HepG2 (cell line): ENCODE measurements around the gene HOXA7. TPM values are rescaled to one million over a fixed set of nuclear protein-coding genes. Genes with fewer than 3 reads are reported as not detected.

Experiments used
- ASH2L ChIP-seq: fragments of 300-600, 200-600 bp; sonication (generic); IDR thresholded peaks from 2 replicates; pipeline ENCODE4 v1.7.0; 2017; ENCODE audit warnings: low read depth, mild to moderate bottlenecking, moderate library complexity, mixed read lengths, low read length; ENCODE audit not compliant: insufficient read length
- GABPB1 ChIP-seq: IDR thresholded peaks from 2 replicates; pipeline ENCODE4 v1.6.1; 2016; ENCODE audit warnings: mild to moderate bottlenecking, missing genetic modification reagents, moderate library complexity, missing compliant biosample characterization
- MXD4 ChIP-seq: IDR thresholded peaks from 2 replicates; pipeline ENCODE4 v1.6.1; 2016; ENCODE audit warnings: mild to moderate bottlenecking, missing biosample characterization, missing genetic modification reagents
- PPARG ChIP-seq: conservative IDR thresholded peaks from 2 replicates; pipeline ENCODE4 v1.6.1; 2016; ENCODE audit warnings: missing biosample characterization, missing genetic modification reagents
- SIN3B ChIP-seq: fragments of 150-350 bp; IDR thresholded peaks from 2 replicates; pipeline ENCODE4 v1.6.1; 2014; ENCODE audit warnings: low read length
- SP2 ChIP-seq: sonication (generic); formaldehyde crosslinking; IDR thresholded peaks from 2 replicates; pipeline ENCODE4 v1.5.1; 2020; ENCODE audit warnings: mild to moderate bottlenecking, missing genetic modification reagents
- TARDBP ChIP-seq: sonication (generic); formaldehyde crosslinking; IDR thresholded peaks from 2 replicates; pipeline ENCODE4 v1.8.0; 2022; ENCODE audit warnings: mild to moderate bottlenecking, missing genetic modification reagents
- ZNF224 ChIP-seq: sonication (generic); formaldehyde crosslinking; IDR thresholded peaks from 2 replicates; pipeline ENCODE4 v1.5.0; 2020; ENCODE audit warnings: mild to moderate bottlenecking, missing genetic modification reagents
- ZNF274 ChIP-seq: sonication (generic); formaldehyde crosslinking; IDR thresholded peaks from 2 replicates; pipeline ENCODE4 v1.5.1; 2020; ENCODE audit warnings: mild to moderate bottlenecking, missing genetic modification reagents
- ZNF33A ChIP-seq: sonication (generic); formaldehyde crosslinking; IDR thresholded peaks from 2 replicates; pipeline ENCODE4 v1.5.1; 2020; ENCODE audit warnings: missing genetic modification reagents, mild to moderate bottlenecking, moderate library complexity, borderline replicate concordance
- ZNF431 ChIP-seq: sonication (generic); formaldehyde crosslinking; IDR thresholded peaks from 2 replicates; pipeline ENCODE4 v1.9.0; 2022; ENCODE audit warnings: missing genetic modification reagents, low read depth, mild to moderate bottlenecking, borderline replicate concordance
- ZNF546 ChIP-seq: sonication (generic); formaldehyde crosslinking; conservative IDR thresholded peaks from 2 replicates; pipeline ENCODE4 v1.8.1; 2023; ENCODE audit warnings: mild to moderate bottlenecking, missing genetic modification reagents
- ZNF550 ChIP-seq: sonication (generic); formaldehyde crosslinking; IDR thresholded peaks from 2 replicates; pipeline ENCODE4 v1.4.0; 2020; ENCODE audit warnings: mild to moderate bottlenecking, missing genetic modification reagents, borderline replicate concordance
- ZNF713 ChIP-seq: sonication (generic); formaldehyde crosslinking; IDR thresholded peaks from 2 replicates; pipeline ENCODE4 v1.4.0; 2020; ENCODE audit warnings: mild to moderate bottlenecking, missing genetic modification reagents
- polyA plus RNA-seq, 8 experiments: library from polyadenylated mRNA; depleted of rRNA in 3 of 8; stranded (reverse) in 7 of 8; unstranded in 1 of 8; fragments of >200 nt; fragmentation: Illumina TruSeq in 4 of 8; extraction: Trizol in 4 of 8; gene quantifications; 2 replicates each; pipeline versions ENCODE4 v1.2.1 to v1.2.3, GENCODE V29; 2011 to 2016; ENCODE audit warnings: low read depth in 4 of 8, missing spikeins in 1 of 8, mixed read lengths in 1 of 8; ENCODE audit not compliant: insufficient read depth in 1 of 8
- total RNA-seq, 5 experiments: library from RNA; depleted of rRNA; stranded (reverse); fragments of >200 nt; fragmentation: Illumina TruSeq; extraction: Trizol; gene quantifications; 2 replicates each; pipeline ENCODE4 v1.2.3, GENCODE V29; 2016; ENCODE audit warnings: low read depth in 1 of 5
- TF ChIP-seq, protein P1 (sequence below): IDR thresholded peaks from 2 replicates; pipeline ENCODE4 v1.6.1; 2016
- TF ChIP-seq, protein P2 (sequence below): sonication (generic); formaldehyde crosslinking; IDR thresholded peaks from 2 replicates; pipeline ENCODE4 v1.8.0; 2022; ENCODE audit warnings: missing genetic modification reagents, mild to moderate bottlenecking, borderline replicate concordance
- TF ChIP-seq, protein P3 (sequence below): sonication (generic); formaldehyde crosslinking; IDR thresholded peaks from 2 replicates; pipeline ENCODE4 v1.4.0; 2020; ENCODE audit warnings: missing genetic modification reagents, borderline replicate concordance
- TF ChIP-seq, protein P4 (sequence below): IDR thresholded peaks from 2 replicates; pipeline ENCODE4 v1.6.1; 2012; ENCODE audit warnings: inconsistent platforms
- TF ChIP-seq, protein P5 (sequence below): sonication (generic); formaldehyde crosslinking; IDR thresholded peaks from 2 replicates; pipeline ENCODE4 v1.9.0; 2022; ENCODE audit warnings: low read depth, missing genetic modification reagents
- TF ChIP-seq, protein P6 (sequence below): IDR thresholded peaks from 2 replicates; pipeline ENCODE4 v1.6.1; 2016; ENCODE audit warnings: mild to moderate bottlenecking, missing biosample characterization, missing genetic modification reagents

Gene HOXA7
- total and polyA plus RNA-seq, 2 of the 13 experiments (the other 11 are each of a cell fraction or from before 2014, with no cell fraction given) = 0.05 TPM; not detected in 1

DNA sequence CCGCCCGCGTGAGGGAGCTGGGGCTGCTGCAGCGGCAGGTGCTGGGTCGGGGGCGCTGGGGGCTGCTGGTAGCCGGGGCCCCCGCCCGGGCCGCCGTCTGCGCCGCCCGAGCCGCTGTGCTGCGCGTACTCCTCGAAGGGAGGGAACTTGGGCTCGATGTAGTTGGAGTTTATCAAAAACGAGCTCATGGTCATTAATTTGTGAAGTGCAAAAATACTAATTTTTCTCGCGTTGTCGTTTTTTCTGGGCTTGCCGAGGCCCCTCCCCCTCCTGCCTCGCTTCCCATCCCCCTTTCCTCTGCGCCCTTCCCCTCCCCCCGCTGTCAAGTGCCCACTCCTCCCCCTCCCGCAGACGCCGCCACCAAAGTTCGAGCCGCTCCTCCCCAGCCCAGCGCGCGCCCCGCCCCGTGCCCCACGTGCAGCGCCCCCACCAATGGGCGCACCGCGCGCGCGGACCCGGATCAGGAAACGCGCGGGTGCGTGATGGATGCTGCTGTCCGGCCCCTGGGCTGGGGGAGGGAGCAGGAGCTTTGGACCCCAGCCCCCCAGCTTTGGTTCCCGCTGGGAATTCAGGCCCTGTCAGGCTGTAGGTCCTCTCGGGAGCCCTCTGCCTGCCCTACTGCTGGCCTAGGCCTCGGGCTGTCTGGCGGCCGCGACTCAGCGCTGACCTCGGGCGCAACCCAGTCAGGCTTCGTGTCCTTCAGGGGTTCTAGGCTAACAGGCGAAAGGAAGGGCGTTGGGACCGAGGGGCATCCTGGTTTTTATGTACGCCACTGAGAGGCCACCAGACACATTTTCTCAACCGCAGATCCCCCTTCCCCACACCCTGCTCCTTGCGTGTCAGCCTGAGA is 25.7 kb downstream of the HOXA7 start, which contains the start of gene HOXA4 (continued):
- no peak for TF ChIP-seq ZNF546 (CRISPR knock-in tag)
- no peak for TF ChIP-seq ZNF713 (CRISPR knock-in tag)
- peak; percentile 71 for TF ChIP-seq TARDBP (CRISPR knock-in tag)
- no peak for TF ChIP-seq SIN3B
- no peak for TF ChIP-seq ZNF33A
- TF ChIP-seq, protein P1, sequence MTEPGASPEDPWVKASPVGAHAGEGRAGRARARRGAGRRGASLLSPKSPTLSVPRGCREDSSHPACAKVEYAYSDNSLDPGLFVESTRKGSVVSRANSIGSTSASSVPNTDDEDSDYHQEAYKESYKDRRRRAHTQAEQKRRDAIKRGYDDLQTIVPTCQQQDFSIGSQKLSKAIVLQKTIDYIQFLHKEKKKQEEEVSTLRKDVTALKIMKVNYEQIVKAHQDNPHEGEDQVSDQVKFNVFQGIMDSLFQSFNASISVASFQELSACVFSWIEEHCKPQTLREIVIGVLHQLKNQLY (CRISPR knock-in tag) = no peak
- peak; percentile 86 for TF ChIP-seq GABPB1
- peak; percentile 69 for TF ChIP-seq ASH2L
- TF ChIP-seq, protein P2, sequence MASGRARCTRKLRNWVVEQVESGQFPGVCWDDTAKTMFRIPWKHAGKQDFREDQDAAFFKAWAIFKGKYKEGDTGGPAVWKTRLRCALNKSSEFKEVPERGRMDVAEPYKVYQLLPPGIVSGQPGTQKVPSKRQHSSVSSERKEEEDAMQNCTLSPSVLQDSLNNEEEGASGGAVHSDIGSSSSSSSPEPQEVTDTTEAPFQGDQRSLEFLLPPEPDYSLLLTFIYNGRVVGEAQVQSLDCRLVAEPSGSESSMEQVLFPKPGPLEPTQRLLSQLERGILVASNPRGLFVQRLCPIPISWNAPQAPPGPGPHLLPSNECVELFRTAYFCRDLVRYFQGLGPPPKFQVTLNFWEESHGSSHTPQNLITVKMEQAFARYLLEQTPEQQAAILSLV (CRISPR knock-in tag) = no peak; the same call in 1 of the 2 replicates
- TF ChIP-seq, protein P3, sequence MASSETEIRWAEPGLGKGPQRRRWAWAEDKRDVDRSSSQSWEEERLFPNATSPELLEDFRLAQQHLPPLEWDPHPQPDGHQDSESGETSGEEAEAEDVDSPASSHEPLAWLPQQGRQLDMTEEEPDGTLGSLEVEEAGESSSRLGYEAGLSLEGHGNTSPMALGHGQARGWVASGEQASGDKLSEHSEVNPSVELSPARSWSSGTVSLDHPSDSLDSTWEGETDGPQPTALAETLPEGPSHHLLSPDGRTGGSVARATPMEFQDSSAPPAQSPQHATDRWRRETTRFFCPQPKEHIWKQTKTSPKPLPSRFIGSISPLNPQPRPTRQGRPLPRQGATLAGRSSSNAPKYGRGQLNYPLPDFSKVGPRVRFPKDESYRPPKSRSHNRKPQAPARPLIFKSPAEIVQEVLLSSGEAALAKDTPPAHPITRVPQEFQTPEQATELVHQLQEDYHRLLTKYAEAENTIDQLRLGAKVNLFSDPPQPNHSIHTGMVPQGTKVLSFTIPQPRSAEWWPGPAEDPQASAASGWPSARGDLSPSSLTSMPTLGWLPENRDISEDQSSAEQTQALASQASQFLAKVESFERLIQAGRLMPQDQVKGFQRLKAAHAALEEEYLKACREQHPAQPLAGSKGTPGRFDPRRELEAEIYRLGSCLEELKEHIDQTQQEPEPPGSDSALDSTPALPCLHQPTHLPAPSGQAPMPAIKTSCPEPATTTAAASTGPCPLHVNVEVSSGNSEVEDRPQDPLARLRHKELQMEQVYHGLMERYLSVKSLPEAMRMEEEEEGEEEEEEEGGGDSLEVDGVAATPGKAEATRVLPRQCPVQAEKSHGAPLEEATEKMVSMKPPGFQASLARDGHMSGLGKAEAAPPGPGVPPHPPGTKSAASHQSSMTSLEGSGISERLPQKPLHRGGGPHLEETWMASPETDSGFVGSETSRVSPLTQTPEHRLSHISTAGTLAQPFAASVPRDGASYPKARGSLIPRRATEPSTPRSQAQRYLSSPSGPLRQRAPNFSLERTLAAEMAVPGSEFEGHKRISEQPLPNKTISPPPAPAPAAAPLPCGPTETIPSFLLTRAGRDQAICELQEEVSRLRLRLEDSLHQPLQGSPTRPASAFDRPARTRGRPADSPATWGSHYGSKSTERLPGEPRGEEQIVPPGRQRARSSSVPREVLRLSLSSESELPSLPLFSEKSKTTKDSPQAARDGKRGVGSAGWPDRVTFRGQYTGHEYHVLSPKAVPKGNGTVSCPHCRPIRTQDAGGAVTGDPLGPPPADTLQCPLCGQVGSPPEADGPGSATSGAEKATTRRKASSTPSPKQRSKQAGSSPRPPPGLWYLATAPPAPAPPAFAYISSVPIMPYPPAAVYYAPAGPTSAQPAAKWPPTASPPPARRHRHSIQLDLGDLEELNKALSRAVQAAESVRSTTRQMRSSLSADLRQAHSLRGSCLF (CRISPR knock-in tag) = no peak
- no peak for TF ChIP-seq ZNF224 (CRISPR knock-in tag)
- TF ChIP-seq MXD4 = peak; percentile 47; the same call in 1 of the 2 replicates
- no peak for TF ChIP-seq ZNF550 (CRISPR knock-in tag)
- TF ChIP-seq, protein P4, sequence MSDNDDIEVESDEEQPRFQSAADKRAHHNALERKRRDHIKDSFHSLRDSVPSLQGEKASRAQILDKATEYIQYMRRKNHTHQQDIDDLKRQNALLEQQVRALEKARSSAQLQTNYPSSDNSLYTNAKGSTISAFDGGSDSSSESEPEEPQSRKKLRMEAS = peak; percentile 85
- TF ChIP-seq, protein P5, sequence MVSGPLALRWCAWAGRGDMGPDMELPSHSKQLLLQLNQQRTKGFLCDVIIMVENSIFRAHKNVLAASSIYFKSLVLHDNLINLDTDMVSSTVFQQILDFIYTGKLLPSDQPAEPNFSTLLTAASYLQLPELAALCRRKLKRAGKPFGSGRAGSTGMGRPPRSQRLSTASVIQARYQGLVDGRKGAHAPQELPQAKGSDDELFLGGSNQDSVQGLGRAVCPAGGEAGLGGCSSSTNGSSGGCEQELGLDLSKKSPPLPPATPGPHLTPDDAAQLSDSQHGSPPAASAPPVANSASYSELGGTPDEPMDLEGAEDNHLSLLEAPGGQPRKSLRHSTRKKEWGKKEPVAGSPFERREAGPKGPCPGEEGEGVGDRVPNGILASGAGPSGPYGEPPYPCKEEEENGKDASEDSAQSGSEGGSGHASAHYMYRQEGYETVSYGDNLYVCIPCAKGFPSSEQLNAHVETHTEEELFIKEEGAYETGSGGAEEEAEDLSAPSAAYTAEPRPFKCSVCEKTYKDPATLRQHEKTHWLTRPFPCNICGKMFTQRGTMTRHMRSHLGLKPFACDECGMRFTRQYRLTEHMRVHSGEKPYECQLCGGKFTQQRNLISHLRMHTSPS = no peak
- TF ChIP-seq, protein P6, sequence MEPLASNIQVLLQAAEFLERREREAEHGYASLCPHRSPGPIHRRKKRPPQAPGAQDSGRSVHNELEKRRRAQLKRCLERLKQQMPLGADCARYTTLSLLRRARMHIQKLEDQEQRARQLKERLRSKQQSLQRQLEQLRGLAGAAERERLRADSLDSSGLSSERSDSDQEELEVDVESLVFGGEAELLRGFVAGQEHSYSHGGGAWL (CRISPR knock-in tag) = peak; percentile 73
- TF ChIP-seq ZNF431 (CRISPR knock-in tag) = 0 out of 2 replicates have a peak, but pooled peaks have one; percentile 35
- TF ChIP-seq PPARG (CRISPR knock-in tag) = 0 out of 2 replicates have a peak, but pooled peaks have one; percentile 18
- TF ChIP-seq ZNF274 (CRISPR knock-in tag) = peak; percentile 87; the same call in 1 of the 2 replicates
- TF ChIP-seq SP2 = peak; percentile 30; the same call in 1 of the 2 replicates
